Activated B cell treated with CpG ODN at 0.5 μM for 24 hours (primary cell): ENCODE measurements around the gene PPP2R5A. TPM values are rescaled to one million over a fixed set of nuclear protein-coding genes. Genes with fewer than 3 reads are reported as not detected.

ENCODE experiments used
- ATAC-seq: fragments of 200-7000 bp; cut with Tn5 transposase; one replicate; pipeline ENCODE4 v1.10.0; 2021; ENCODE audit warnings: low read depth, mild to moderate bottlenecking, moderate library complexity
- CTCF ChIA-PET: fragments of 350-600 bp; sonication (Branson Sonifier 250); formaldehyde crosslinking; loops from one replicate; lab custom pipeline; 2021; ENCODE audit warnings: antibody characterized with exemption; lab: Charles Lee
- POLR2A ChIA-PET: fragments of 350-600 bp; sonication (Branson Sonifier 250); formaldehyde crosslinking; loops from one replicate; lab custom pipeline; 2021; ENCODE audit warnings: antibody characterized with exemption; lab: Charles Lee
- DNase-seq: peaks from one replicate; pipeline ENCODE4 v3.0.0; 2022
- H3K27ac Mint-ChIP-seq: one replicate; pipeline ENCODE4 v1.8.0; 2020; ENCODE audit warnings: mixed read lengths
- H3K27me3 Mint-ChIP-seq: one replicate; pipeline ENCODE4 v1.8.0; 2021; ENCODE audit warnings: mixed read lengths
- H3K36me3 Mint-ChIP-seq: one replicate; pipeline ENCODE4 v1.8.0; 2021; ENCODE audit warnings: low read depth, mixed read lengths
- H3K4me1 Mint-ChIP-seq: one replicate; pipeline ENCODE4 v1.8.0; 2021; ENCODE audit warnings: mixed read lengths
- H3K4me3 Mint-ChIP-seq: one replicate; pipeline ENCODE4 v1.8.0; 2020; ENCODE audit warnings: mild to moderate bottlenecking, mixed read lengths
- H3K9me3 Mint-ChIP-seq: one replicate; pipeline ENCODE4 v1.8.0; 2020; ENCODE audit warnings: mixed read lengths
- intact Hi-C: fragments of 100-400 bp; cut with micrococcal nuclease; formaldehyde crosslinking; loops from one replicate; pipeline ENCODE4 v1.15.1; 2024
- total RNA-seq: library from RNA; stranded (reverse); gene quantifications from 2 replicates; pipeline ENCODE4 v1.2.3, GENCODE V29; 2022
- TF ChIP-seq, protein P1 (sequence below): fragments of 200-600 bp; IDR thresholded peaks from one replicate; pipeline ENCODE4 v1.8.0; 2022; ENCODE audit warnings: antibody characterized with exemption, mild to moderate bottlenecking

The PPP2R5A gene
- total RNA-seq, 1 donor from 2014 or later, result 31.6 TPM

DNA sequence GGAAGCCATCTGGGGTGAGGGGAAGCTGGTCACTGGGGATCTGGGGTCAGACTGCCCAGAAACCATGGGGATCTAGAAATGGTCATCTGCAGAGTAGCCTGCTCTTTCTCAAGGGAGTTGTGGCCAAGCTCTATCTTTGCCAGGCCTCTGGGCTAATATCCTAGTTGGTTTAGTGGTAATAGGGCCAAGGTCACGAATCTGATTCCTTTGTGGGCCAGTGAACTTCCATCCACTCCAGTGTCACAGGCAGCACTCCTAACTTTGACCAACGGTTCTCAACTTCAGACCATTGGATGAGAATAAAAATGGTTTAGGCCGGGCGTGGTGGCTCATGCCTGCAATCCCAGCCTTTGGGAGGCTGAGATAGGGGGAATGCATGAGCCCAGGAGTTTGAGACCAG lies 28.1 kb upstream of the PPP2R5A start:
- intact Hi-C loops, result loop anchor here (2.0 kb wide), 1 partner anchor 28 kb away; the partner anchor contains the start of gene PPP2R5A
- no peak for ATAC-seq
- TF ChIP-seq, protein P1, sequence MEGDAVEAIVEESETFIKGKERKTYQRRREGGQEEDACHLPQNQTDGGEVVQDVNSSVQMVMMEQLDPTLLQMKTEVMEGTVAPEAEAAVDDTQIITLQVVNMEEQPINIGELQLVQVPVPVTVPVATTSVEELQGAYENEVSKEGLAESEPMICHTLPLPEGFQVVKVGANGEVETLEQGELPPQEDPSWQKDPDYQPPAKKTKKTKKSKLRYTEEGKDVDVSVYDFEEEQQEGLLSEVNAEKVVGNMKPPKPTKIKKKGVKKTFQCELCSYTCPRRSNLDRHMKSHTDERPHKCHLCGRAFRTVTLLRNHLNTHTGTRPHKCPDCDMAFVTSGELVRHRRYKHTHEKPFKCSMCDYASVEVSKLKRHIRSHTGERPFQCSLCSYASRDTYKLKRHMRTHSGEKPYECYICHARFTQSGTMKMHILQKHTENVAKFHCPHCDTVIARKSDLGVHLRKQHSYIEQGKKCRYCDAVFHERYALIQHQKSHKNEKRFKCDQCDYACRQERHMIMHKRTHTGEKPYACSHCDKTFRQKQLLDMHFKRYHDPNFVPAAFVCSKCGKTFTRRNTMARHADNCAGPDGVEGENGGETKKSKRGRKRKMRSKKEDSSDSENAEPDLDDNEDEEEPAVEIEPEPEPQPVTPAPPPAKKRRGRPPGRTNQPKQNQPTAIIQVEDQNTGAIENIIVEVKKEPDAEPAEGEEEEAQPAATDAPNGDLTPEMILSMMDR, result no peak
- no peak overlapping the region for H3K4me3 Mint-ChIP-seq
- H3K27me3 Mint-ChIP-seq, result no peaks in the 10 kb centered on the region
- no peaks in the 10 kb centered on the region for H3K9me3 Mint-ChIP-seq
- H3K36me3 Mint-ChIP-seq, result no peaks in the 10 kb centered on the region
- POLR2A ChIA-PET, result interaction anchor here (0.8 to 2.7 kb wide), 3 partner anchors 7 to 29 kb away, joined by 4 to 12 read pairs (median 5); no protein-coding TSS in a partner anchor
- H3K4me1 Mint-ChIP-seq, result peaks cover 36% of the 10 kb centered on the region
- no peak overlapping the region for H3K27ac Mint-ChIP-seq
- CTCF ChIA-PET, result no interaction called here
- no peak for DNase-seq

DNA sequence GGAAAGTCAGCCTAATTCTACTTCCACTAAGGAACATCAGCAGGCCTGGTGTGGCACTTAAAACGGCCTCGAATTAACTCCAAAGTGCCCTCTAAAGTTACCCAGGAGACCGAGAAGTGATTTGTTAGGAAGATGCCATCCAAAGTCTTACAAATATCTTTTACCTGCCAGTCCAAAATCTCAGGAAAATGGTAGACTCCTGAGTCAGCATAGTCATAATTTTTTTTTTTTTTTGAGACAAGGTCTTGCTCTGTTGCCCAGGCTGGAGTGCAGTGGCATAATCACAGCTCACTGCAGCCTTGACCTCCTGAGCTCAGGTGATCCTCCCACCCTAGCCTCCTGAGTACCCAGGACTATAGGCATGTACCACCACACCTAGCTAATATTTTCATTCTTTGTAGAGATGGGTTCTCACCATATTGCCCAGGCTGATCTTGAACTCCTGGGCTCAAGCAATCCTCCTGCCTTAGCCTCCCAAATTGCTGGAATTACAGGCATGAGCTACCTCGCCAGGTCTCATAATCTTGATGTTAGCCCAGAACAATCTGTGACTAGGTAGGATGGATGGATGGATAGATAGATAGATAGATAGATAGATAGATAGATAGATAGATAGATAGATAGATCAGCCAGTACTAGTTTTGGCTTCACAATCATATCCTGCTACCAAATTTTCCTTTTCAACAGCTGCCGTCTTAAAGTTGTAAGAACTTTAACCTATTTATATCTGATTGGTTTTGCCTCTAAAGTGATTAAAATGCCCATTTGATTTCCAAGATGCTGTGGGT lies 25.3 kb upstream of the PPP2R5A start:
- no peaks in the 10 kb centered on the region for H3K36me3 Mint-ChIP-seq
- TF ChIP-seq, protein P1, result no peak
- no peaks in the 10 kb centered on the region for H3K27me3 Mint-ChIP-seq
- H3K4me1 Mint-ChIP-seq, result peaks cover 23% of the 10 kb centered on the region
- ChIA-PET CTCF (no interaction called here), POLR2A (no interaction called here)
- H3K9me3 Mint-ChIP-seq, result no peaks in the 10 kb centered on the region
- no peak for ATAC-seq
- no peak overlapping the region for H3K4me3 Mint-ChIP-seq
- H3K27ac Mint-ChIP-seq, result no peak overlapping the region
- intact Hi-C loops, result no loop called here
- no peak for DNase-seq

DNA sequence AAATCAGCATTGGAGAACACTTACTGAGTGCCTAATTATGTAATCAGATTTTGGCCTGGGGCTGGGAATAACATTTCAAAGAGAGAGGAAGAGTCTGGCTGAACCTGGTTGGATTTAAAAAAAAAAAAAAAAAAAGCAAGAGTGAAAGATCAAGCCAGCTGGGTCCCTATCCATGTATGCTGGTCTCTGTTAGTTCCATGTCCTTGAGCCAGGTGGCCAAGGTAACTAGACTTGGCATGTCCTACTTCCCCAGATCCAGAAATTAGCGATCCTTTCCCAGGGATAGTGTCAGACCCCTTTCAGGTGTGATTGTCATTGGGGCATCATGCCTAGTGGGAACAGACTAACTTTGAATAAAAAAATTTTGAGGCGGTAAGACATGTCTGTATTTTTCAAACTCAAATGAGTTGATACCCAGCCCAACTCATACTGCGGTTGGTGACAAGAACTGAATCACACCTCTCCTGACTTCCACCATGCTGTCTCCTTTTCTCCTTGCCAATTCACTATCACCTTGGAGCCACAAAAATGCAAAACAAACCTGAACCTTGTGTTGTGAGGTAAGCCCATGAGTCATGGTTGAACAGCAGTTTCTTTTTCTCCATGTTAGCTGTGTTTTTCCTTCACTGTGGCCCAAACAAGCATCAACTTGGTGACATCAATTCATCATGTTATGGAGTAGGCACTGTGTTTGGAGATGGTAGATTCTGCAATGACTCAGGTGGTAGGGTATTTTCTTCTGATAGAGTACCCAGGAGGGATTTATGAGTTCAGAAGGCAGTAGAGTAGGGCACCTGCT lies 24.5 kb upstream of the PPP2R5A start:
- intact Hi-C loops, result no loop called here
- H3K27ac Mint-ChIP-seq, result no peak overlapping the region
- TF ChIP-seq, protein P1, result no peak
- no peak for DNase-seq
- ChIA-PET CTCF (no interaction called here), POLR2A (no interaction called here)
- H3K4me3 Mint-ChIP-seq, result no peak overlapping the region
- H3K36me3 Mint-ChIP-seq, result no peaks in the 10 kb centered on the region
- no peaks in the 10 kb centered on the region for H3K9me3 Mint-ChIP-seq
- H3K4me1 Mint-ChIP-seq, result peaks cover 15% of the 10 kb centered on the region
- no peaks in the 10 kb centered on the region for H3K27me3 Mint-ChIP-seq
- ATAC-seq, result no peak

DNA sequence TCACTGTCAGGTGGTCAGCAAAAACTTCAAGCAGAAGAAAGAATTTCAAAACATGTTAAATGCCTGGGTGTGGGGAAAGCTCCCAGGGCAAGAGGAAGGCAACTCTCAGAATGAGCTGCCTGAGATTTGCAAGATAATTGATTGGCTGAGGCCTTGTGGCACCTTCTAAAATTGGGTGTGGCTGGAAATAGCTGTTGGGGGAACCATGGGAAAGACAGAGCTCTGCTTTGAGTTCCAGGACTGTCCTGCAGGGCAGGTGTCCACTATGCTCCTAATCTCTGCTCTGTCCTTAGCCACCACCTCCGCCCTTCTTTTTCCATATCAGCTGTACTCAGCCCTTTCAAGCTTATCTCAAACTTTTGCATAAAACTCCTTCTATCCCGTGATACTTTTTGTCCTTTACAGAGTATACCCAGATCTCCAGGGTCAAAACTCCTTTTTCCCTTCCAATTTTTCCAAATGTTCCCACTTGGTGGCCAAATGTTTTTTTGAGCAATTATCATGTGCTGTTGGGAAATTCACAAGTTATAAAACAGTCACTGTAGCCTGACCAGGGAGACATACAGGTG lies 23.8 kb upstream of the PPP2R5A start:
- intact Hi-C loops, result no loop called here
- H3K9me3 Mint-ChIP-seq, result no peaks in the 10 kb centered on the region

More for the DNA sequence above, 23.8 kb upstream of the PPP2R5A start:
- DNase-seq, result no peak
- Mint-ChIP-seq H3K27me3 (no peaks in the 10 kb centered on the region), H3K4me1 (peaks cover 8% of the 10 kb centered on the region), H3K36me3 (no peaks in the 10 kb centered on the region), H3K27ac (no peak overlapping the region), H3K4me3 (no peak overlapping the region)
- TF ChIP-seq, protein P1, result no peak
- CTCF ChIA-PET, result no interaction called here
- POLR2A ChIA-PET, result no interaction called here
- ATAC-seq, result no peak
